22Rv1 (cell line): Measurements from ENCODE around the gene CPTP.

Experiments
- ZFX ChIP-seq: fragments of 450-650 bp; IDR thresholded peaks from 2 replicates; pipeline ENCODE4 v1.6.1; 2017; ENCODE audit warnings: antibody characterized with exemption, borderline replicate concordance
- TF ChIP-seq, protein P1 (sequence below): fragments of 450-650 bp; IDR thresholded peaks from 2 replicates; pipeline ENCODE4 v1.5.1; 2017; ENCODE audit warnings: mild to moderate bottlenecking

DNA sequence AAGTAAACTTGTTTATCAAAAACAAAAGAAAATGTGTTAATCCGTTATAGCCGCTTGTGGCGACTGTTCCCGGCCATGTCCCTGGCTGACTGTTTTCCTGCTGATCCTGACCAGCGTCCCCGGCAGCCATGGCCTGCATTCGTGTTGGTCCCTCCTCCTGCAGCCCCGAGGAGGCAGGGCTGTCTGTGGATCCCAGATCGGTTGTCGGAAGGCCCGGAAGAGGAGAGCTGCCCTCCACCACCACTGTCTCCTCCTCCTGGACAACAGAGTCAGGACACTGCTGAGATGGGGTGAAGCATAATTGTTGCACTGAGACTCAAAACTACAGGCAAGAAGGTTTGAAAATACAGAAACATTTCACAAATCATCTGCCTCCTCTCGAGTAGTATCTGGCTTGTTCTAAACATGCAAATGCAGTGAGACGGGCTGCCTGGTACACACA is 37.4 kb downstream of the CPTP start:
- TF ChIP-seq ZFX, result no peak
- TF ChIP-seq, protein P1, sequence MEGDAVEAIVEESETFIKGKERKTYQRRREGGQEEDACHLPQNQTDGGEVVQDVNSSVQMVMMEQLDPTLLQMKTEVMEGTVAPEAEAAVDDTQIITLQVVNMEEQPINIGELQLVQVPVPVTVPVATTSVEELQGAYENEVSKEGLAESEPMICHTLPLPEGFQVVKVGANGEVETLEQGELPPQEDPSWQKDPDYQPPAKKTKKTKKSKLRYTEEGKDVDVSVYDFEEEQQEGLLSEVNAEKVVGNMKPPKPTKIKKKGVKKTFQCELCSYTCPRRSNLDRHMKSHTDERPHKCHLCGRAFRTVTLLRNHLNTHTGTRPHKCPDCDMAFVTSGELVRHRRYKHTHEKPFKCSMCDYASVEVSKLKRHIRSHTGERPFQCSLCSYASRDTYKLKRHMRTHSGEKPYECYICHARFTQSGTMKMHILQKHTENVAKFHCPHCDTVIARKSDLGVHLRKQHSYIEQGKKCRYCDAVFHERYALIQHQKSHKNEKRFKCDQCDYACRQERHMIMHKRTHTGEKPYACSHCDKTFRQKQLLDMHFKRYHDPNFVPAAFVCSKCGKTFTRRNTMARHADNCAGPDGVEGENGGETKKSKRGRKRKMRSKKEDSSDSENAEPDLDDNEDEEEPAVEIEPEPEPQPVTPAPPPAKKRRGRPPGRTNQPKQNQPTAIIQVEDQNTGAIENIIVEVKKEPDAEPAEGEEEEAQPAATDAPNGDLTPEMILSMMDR, result no peak
